ENCODE results near the gene NME3. TPM values are rescaled to one million over a fixed set of nuclear protein-coding genes. Genes with fewer than 3 reads are reported as not detected.

Gene NME3
- total RNA-seq, 1 donor from 2014 or later, result 56.9 TPM

DNA sequence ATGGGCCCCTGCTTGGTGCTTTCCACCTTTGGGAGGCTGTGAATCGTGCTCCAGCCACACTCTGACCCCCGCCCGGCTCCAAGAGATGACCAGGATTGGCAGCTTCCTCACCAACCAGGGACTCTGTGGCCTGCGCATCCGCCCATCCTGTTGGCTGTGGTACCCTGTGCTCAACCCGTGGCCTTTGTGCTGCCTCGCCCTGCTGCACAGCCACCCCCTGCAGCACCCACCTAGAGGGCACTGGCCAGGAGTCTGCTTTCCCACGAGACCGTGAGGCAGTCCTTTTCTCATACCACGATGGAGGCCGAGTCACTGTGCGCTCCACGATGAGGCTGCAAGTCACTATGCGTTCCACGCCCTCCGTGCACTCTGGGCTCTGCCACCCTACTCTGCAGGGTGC is 19.4 kb downstream of the NME3 start:
- no peak for FAIRE-seq

GRCh38 chr16:1749152-1750117 is 21.9 kb downstream of the NME3 start:
- TF ChIP-seq, protein P1, sequence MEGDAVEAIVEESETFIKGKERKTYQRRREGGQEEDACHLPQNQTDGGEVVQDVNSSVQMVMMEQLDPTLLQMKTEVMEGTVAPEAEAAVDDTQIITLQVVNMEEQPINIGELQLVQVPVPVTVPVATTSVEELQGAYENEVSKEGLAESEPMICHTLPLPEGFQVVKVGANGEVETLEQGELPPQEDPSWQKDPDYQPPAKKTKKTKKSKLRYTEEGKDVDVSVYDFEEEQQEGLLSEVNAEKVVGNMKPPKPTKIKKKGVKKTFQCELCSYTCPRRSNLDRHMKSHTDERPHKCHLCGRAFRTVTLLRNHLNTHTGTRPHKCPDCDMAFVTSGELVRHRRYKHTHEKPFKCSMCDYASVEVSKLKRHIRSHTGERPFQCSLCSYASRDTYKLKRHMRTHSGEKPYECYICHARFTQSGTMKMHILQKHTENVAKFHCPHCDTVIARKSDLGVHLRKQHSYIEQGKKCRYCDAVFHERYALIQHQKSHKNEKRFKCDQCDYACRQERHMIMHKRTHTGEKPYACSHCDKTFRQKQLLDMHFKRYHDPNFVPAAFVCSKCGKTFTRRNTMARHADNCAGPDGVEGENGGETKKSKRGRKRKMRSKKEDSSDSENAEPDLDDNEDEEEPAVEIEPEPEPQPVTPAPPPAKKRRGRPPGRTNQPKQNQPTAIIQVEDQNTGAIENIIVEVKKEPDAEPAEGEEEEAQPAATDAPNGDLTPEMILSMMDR (IDR thresholded peaks at IDR 0.05; ENCODE audit: insufficient read depth, low read length, severe bottlenecking), result no peak
- DNase-seq (ENCODE audit: low read depth) (peak; percentile 36), FAIRE-seq (peak; percentile 47)
- peaks cover 29% of the 10 kb centered on the region for H3K36me3 ChIP-seq (ENCODE audit: control insufficient read depth, insufficient read depth, low read length)
- no peak overlapping the region for H3K4me3 ChIP-seq (ENCODE audit: low read depth, low read length)
- H3K27me3 ChIP-seq (ENCODE audit: control insufficient read depth, insufficient read depth, low read length), result no peaks in the 10 kb centered on the region

More for the DNA sequence above, 19.4 kb downstream of the NME3 start:
- no peak for DNase-seq (ENCODE audit: low read depth)
- peaks cover 29% of the 10 kb centered on the region for H3K36me3 ChIP-seq (ENCODE audit: control insufficient read depth, insufficient read depth, low read length)
- H3K4me3 ChIP-seq (ENCODE audit: low read depth, low read length), result no peak overlapping the region
- H3K27me3 ChIP-seq (ENCODE audit: control insufficient read depth, insufficient read depth, low read length), result no peaks in the 10 kb centered on the region
- TF ChIP-seq, protein P1 (IDR thresholded peaks at IDR 0.05; ENCODE audit: insufficient read depth, low read length, severe bottlenecking), result no peak

GRCh38 chr16:1747934-1748333 is 23.4 kb downstream of the NME3 start:
- FAIRE-seq, result no peak
- TF ChIP-seq, protein P1 (IDR thresholded peaks at IDR 0.05; ENCODE audit: insufficient read depth, low read length, severe bottlenecking), result no peak
- peaks cover 35% of the 10 kb centered on the region for H3K36me3 ChIP-seq (ENCODE audit: control insufficient read depth, insufficient read depth, low read length)
- no peak overlapping the region for H3K4me3 ChIP-seq (ENCODE audit: low read depth, low read length)
- no peak for DNase-seq (ENCODE audit: low read depth)
- H3K27me3 ChIP-seq (ENCODE audit: control insufficient read depth, insufficient read depth, low read length), result no peaks in the 10 kb centered on the region

- H3K4me3 ChIP-seq (ENCODE audit: low read depth, low read length), result no peak overlapping the region
- FAIRE-seq (no peak), DNase-seq (ENCODE audit: low read depth) (peak; percentile 64)
- H3K36me3 ChIP-seq (ENCODE audit: control insufficient read depth, insufficient read depth, low read length), result peaks cover 27% of the 10 kb centered on the region
- H3K27me3 ChIP-seq (ENCODE audit: control insufficient read depth, insufficient read depth, low read length), result no peaks in the 10 kb centered on the region
- TF ChIP-seq, protein P1 (IDR thresholded peaks at IDR 0.05; ENCODE audit: insufficient read depth, low read length, severe bottlenecking), result no peak
Measured at GRCh38 chr16:1746693-1747195, 24.6 kb downstream of the NME3 start.

DNA sequence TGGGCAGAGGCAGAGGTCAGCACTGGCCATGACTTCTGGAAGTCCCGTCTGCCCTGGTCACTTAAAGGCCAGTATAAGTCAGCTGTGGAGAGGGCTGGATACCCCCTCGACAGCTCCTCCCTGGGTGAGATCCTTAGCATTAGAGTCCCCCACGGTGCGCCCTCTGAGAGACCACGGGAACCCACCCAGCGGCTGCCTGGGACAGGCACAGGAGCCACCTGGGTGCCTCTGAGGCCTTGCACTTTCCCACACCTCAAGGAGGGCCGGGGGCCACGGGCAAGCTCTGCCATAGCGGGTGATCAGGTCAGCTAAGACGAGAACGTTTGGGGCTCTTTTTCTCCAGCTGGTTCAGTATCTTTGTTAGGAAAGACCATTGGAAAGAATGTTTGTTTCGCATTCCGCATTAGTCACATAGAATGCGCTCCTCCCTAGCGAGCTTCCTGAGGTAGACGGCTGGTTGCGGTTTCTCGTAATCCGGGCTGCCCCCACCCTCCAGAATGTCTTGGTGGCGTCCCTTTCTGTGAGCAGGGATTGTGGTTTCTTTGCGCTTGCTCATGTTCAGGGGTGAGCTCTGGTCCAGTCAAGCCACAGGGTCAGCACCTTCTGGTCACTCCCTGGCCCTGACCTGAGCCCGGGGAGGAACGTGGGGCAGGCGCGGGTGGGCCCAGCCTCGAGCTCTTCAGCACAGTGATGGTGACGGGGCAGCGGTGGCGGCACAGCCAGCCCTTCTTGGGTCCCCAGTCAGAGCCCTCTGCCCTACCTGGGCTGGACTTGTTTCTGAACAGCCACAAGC is 25.2 kb downstream of the NME3 start:
- H3K27me3 ChIP-seq (ENCODE audit: control insufficient read depth, insufficient read depth, low read length), result no peaks in the 10 kb centered on the region
- no peak overlapping the region for H3K4me3 ChIP-seq (ENCODE audit: low read depth, low read length)
- TF ChIP-seq, protein P1 (IDR thresholded peaks at IDR 0.05; ENCODE audit: insufficient read depth, low read length, severe bottlenecking), result no peak
- DNase-seq (ENCODE audit: low read depth) (no peak), FAIRE-seq (no peak)
- H3K36me3 ChIP-seq (ENCODE audit: control insufficient read depth, insufficient read depth, low read length), result peaks cover 26% of the 10 kb centered on the region
